Measurements from ENCODE around the gene SMIM26. TPM values are rescaled to one million over a fixed set of nuclear protein-coding genes. Genes with fewer than 3 reads are reported as not detected.

The SMIM26 gene, protein sequence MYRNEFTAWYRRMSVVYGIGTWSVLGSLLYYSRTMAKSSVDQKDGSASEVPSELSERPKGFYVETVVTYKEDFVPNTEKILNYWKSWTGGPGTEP
- 114 and 133 TPM in 2 replicates for total RNA-seq

DNA sequence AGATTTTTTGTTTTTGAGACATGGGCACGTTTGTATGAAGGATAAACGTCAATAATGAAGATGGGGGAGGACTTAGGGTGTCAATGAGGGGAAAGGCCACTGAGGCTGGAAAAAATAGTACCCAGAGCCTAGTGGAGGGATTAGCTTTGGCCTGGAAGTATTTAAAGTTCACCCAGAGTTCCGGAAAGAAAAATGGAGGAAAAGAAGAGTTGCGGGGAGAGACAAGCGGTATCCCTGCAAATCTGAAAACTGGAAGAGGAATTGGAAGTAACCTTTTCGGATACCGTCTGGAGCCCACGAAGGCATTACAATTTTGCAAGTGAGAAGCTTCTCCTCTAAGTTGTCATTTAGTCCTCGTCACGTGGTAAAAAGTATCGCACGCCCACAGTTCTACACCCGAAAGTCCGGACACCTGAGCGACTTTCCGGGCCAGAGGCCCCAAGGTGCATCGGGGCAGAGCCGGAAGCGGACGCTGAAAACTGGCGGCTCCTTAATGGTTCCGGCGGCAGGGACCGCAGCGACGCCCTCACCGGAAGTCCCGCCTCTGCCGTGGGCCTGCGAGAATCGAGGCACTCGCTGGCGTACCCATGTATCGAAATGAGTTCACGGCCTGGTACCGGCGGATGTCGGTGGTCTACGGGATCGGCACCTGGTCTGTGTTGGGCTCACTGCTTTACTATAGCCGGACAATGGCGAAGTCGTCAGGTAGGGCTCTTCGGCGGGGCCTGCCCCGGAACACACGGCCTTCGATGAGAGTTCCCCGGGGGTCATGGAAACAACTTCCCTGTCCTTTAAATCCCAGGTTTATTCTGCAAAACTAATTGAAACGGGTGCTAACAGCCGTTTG lies at the start of gene SMIM26:
SMIM26 (plus strand) TSS at position 541 of the 847 bp plus-strand sequence; CDS start at position 588, 47 bp downstream.

DNA sequence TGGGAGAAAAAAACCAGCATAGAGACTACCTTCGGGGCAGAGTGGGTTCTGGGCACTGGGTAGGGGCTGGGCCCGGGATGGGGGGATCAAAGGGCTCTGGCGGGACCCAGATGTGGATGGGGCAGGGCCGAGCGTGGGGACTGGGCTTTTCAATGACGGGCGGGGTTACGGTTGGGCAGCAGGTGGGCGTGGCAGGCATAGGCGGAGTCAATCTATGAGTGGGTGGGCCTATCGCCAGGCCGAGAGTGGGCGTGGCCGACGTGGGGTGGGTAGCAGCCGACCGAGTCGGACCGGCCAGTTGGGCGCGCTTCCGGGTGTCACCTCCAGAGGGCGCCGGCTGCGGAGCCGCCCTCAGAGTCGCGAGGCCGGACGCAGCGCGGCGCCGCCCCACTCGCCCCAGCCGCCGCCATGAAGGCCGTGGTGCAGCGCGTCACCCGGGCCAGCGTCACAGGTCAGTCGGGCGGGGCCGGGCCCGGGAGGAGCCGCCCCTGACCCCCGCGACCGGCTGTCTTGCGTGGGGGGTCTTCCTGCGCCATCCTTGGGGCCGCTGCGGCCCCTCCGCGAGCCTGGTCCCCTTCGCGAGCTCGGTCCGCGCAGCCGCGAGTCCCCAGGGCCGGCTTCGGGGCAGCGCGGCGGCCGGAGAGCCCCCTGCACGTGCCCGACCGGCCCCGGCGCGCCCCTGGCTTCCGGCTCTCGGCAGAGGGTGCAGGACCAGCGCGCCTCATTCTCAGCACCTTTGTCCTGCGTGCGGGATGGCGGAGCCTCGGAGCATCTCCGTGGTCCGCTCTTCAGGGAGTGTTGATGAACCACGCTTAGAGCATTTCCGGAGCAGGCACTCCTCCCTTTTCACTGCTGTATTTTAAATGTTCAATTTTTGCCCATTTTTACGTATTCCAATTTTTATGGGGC lies 20.7 kb downstream of the SMIM26 start, which contains the start of gene DTD1:
DTD1 (plus strand) TSS at position 390 of the 909 bp plus-strand sequence; CDS start at position 409, 19 bp downstream.

Other genes with a start within 250 kb of the SMIM26 start
- gene DZANK1, start 100.4 kb upstream of the SMIM26 start, total RNA-seq = 0.65 and 1.9 TPM in 2 replicates
- gene POLR3F, start 100.0 kb upstream of the SMIM26 start, total RNA-seq = 7.3 and 9.2 TPM in 2 replicates
- 16.2 and 18.9 TPM in 2 replicates for gene RBBP9, start 70.2 kb upstream of the SMIM26 start, total RNA-seq
- 66.2 and 66.3 TPM in 2 replicates for gene SEC23B, start 59.5 kb upstream of the SMIM26 start, total RNA-seq
- 119 and 123 TPM in 2 replicates for gene DTD1, start 20.6 kb downstream of the SMIM26 start, total RNA-seq
- not detected in 2 replicates for gene SCP2D1, start 246.4 kb downstream of the SMIM26 start, total RNA-seq